CD4-positive, alpha-beta memory T cell (primary cell): ENCODE measurements around the gene PHLDB1. TPM values are rescaled to one million over a fixed set of nuclear protein-coding genes. Genes with fewer than 3 reads are reported as not detected.

Experiments
- CTCF ChIA-PET: fragments of 350-600 bp; sonication (Branson Sonifier 250); formaldehyde crosslinking; loops from one replicate; lab custom pipeline; 2021; ENCODE audit warnings: inconsistent platforms; ENCODE audit not compliant: partially characterized antibody; lab: Charles Lee
- POLR2A ChIA-PET: fragments of 350-600 bp; sonication (Branson Sonifier 250); formaldehyde crosslinking; loops from one replicate; lab custom pipeline; 2021; ENCODE audit not compliant: partially characterized antibody; lab: Charles Lee
- DNase-seq, 5 donors: peaks; one replicate each; pipeline versions ENCODE4 v3.0.0 to v3.0.0-alpha.2; 2020 to 2022; ENCODE audit warnings: mixed read lengths in 1 of 5
- H3K27ac ChIP-seq: one replicate; pipeline ENCODE4 v1.7.0; 2013; ENCODE audit warnings: low read depth, low read length
- H3K27me3 ChIP-seq: 2 replicates; pipeline ENCODE4 v1.7.0; 2013; ENCODE audit warnings: mild to moderate bottlenecking, low read length, moderate library complexity; ENCODE audit not compliant: insufficient read depth
- H3K36me3 ChIP-seq: 2 replicates; pipeline ENCODE4 v1.7.0; 2013; ENCODE audit warnings: mild to moderate bottlenecking, low read length, moderate library complexity; ENCODE audit not compliant: insufficient read depth
- H3K4me1 ChIP-seq: 2 replicates; pipeline ENCODE4 v1.7.0; 2013; ENCODE audit warnings: mild to moderate bottlenecking, low read length, moderate library complexity; ENCODE audit not compliant: insufficient read depth
- H3K4me3 ChIP-seq, 2 donors: one replicate each; pipeline ENCODE4 v1.7.0; 2013; ENCODE audit warnings: low read length in 2 of 2, mild to moderate bottlenecking in 1 of 2
- H3K9me3 ChIP-seq, 2 donors: one replicate each; pipeline ENCODE4 v1.7.0; 2013; ENCODE audit warnings: low read length in 2 of 2, control low read depth in 1 of 2; ENCODE audit not compliant: control insufficient read depth in 1 of 2
- H3K27ac Mint-ChIP-seq, 7 donors: one replicate each; pipeline ENCODE4 v1.8.0; 2020 to 2021; ENCODE audit warnings: mixed read lengths in 7 of 7, mild to moderate bottlenecking in 6 of 7, inconsistent platforms in 3 of 7, moderate library complexity in 3 of 7
- H3K27me3 Mint-ChIP-seq, 2 donors: one replicate each; pipeline ENCODE4 v1.8.0; 2020 to 2021; ENCODE audit warnings: mixed read lengths in 2 of 2
- H3K36me3 Mint-ChIP-seq, 2 donors: one replicate each; pipeline ENCODE4 v1.8.0; 2020 to 2021; ENCODE audit warnings: mixed read lengths in 2 of 2, inconsistent platforms in 1 of 2, mild to moderate bottlenecking in 1 of 2
- H3K4me1 Mint-ChIP-seq, 4 donors: one replicate each; pipeline ENCODE4 v1.8.0; 2020 to 2021; ENCODE audit warnings: mixed read lengths in 4 of 4, mild to moderate bottlenecking in 1 of 4
- H3K4me3 Mint-ChIP-seq, 8 donors: one replicate each; pipeline ENCODE4 v1.8.0; 2020 to 2021; ENCODE audit warnings: mixed read lengths in 8 of 8, mild to moderate bottlenecking in 7 of 8, moderate library complexity in 6 of 8, inconsistent platforms in 3 of 8
- H3K9me3 Mint-ChIP-seq, 8 donors: one replicate each; pipeline ENCODE4 v1.8.0; 2020 to 2021; ENCODE audit warnings: mixed read lengths in 8 of 8, mild to moderate bottlenecking in 5 of 8, inconsistent platforms in 3 of 8, moderate library complexity in 1 of 8
- intact Hi-C: fragments of 100-400 bp; cut with micrococcal nuclease; formaldehyde crosslinking; loops from one replicate; pipeline ENCODE4 v1.15.1; 2023
- microRNA-seq: library from miRNA; unstranded; fragments of <30 nt; microRNA quantifications from one replicate; pipeline ENCODE4 v1.2.0, GENCODE V29; 2021; ENCODE audit warnings: borderline replicate concordance, borderline number of aligned reads, borderline microRNAs expressed, mixed read lengths
- polyA plus RNA-seq, 2 donors: library from polyadenylated mRNA; unstranded; fragments of 300-500 nt; fragmentation: Illumina TruSeq; gene quantifications; one replicate each; pipeline ENCODE4 v1.2.3, GENCODE V29; 2021
- total RNA-seq, 2 experiments: library from RNA; stranded (reverse); gene quantifications; one replicate each; pipeline ENCODE4 v1.2.3, GENCODE V29; 2021

PHLDB1 gene
- total and polyA plus RNA-seq, 4 experiments from 2014 or later, result 0.34 to 3.9 (median 2.1) TPM

GRCh38 chr11:118705791-118706545 is 98.6 kb downstream of the PHLDB1 start:
- Mint-ChIP-seq H3K4me3 (peak overlapping the region in 6 of 8 donors; percentile 62 to 90 (median 78)), H3K9me3 (peaks cover 0 to 3% (median 0%) of the 10 kb centered on the region in 8 donors), H3K36me3 (no peaks in the 10 kb centered on the region), H3K27me3 (no peaks in the 10 kb centered on the region), H3K4me1 (peaks cover 24 to 41% (median 33%) of the 10 kb centered on the region in 4 donors), H3K27ac (peak overlapping the region; percentile 61 to 95 (median 89))
- intact Hi-C loops, result no loop called here
- Histone ChIP-seq H3K9me3 (no peaks in the 10 kb centered on the region), H3K4me3 (no peak overlapping the region), H3K27ac (no peak overlapping the region), H3K27me3 (no peaks in the 10 kb centered on the region), H3K36me3 (no peaks in the 10 kb centered on the region), H3K4me1 (peaks cover 42% of the 10 kb centered on the region)
- CTCF ChIA-PET, result interaction anchor here (1.1 to 1.7 kb wide), 7 partner anchors 11 to 224 kb away, joined by 3 to 28 read pairs (median 4); partner anchors contain the start of gene DDX6
- DNase-seq, result no peak
- POLR2A ChIA-PET, result interaction anchor here (1.2 to 2.9 kb wide), 14 partner anchors 12 to 312 kb away, joined by 3 to 72 read pairs (median 6); partner anchors contain the start of genes BCL9L, CENATAC, CXCR5 and DDX6

GRCh38 chr11:118706546-118706825 is 99.1 kb downstream of the PHLDB1 start:
- Mint-ChIP-seq H3K4me3 (no peak overlapping the region), H3K27me3 (no peaks in the 10 kb centered on the region), H3K4me1 (peaks cover 24 to 41% (median 33%) of the 10 kb centered on the region in 4 donors), H3K9me3 (peaks cover 0 to 3% (median 0%) of the 10 kb centered on the region in 8 donors), H3K36me3 (no peaks in the 10 kb centered on the region), H3K27ac (peak overlapping the region in 1 of 7 donors; percentile 17)
- no peak for DNase-seq
- Histone ChIP-seq H3K36me3 (no peaks in the 10 kb centered on the region), H3K27me3 (no peaks in the 10 kb centered on the region), H3K4me3 (no peak overlapping the region), H3K9me3 (no peaks in the 10 kb centered on the region), H3K27ac (no peak overlapping the region), H3K4me1 (peaks cover 41% of the 10 kb centered on the region)
- ChIA-PET CTCF (interaction anchor here (1.3 kb wide), 1 partner anchor 12 kb away, joined by 3 read pairs; no protein-coding TSS in a partner anchor), POLR2A (interaction anchor here (2.0 to 2.9 kb wide), 3 partner anchors 13 to 207 kb away, joined by 9 to 72 read pairs (median 39); partner anchors contain the start of gene DDX6)
- intact Hi-C loops, result no loop called here

Small RNA genes within 50 kb of the gene (microRNA-seq; reads per million reads assigned to microRNA genes)
- not detected for gene MIR6716

Other genes with a start within 250 kb of the PHLDB1 start
- gene UBE4A, start 248.0 kb upstream of the PHLDB1 start, total RNA-seq, result 10 to 100 TPM; 50.3 to 52.2 TPM
- gene UBE4A, start 248.0 kb upstream of the PHLDB1 start, polyA plus RNA-seq, result 10 to 100 TPM; 16.9 to 25.5 TPM
- 100 to 1,000 TPM; 158 to 161 TPM for gene ATP5MG, start 206.0 kb upstream of the PHLDB1 start, total RNA-seq
- 100 to 1,000 TPM; 595 to 704 TPM for gene ATP5MG, start 206.0 kb upstream of the PHLDB1 start, polyA plus RNA-seq
- gene KMT2A, start 171.1 kb upstream of the PHLDB1 start, total RNA-seq, result 100 to 1,000 TPM; 185 to 202 TPM
- gene KMT2A, start 171.1 kb upstream of the PHLDB1 start, polyA plus RNA-seq, result 10 to 100 TPM in 1 of 2 donors, 1 to 10 TPM in 1; 4.6 to 51.9 TPM
- 1 to 10 TPM; 1.1 to 1.2 TPM for gene TTC36, start 80.1 kb upstream of the PHLDB1 start, total RNA-seq
- under 1 TPM; 0.39 to 0.49 TPM for gene TTC36, start 80.1 kb upstream of the PHLDB1 start, polyA plus RNA-seq
- gene TMEM25, start 76.4 kb upstream of the PHLDB1 start, total RNA-seq, result 10 to 100 TPM; 19.5 to 20.0 TPM
- 10 to 100 TPM; 16.5 to 26.5 TPM for gene TMEM25, start 76.4 kb upstream of the PHLDB1 start, polyA plus RNA-seq
- gene IFT46, start 41.7 kb upstream of the PHLDB1 start, total RNA-seq, result 10 to 100 TPM; 12.1 to 14.9 TPM
- gene IFT46, start 41.7 kb upstream of the PHLDB1 start, polyA plus RNA-seq, result 1 to 10 TPM; 5.7 to 5.9 TPM
- gene ARCN1, start 35.2 kb upstream of the PHLDB1 start, total RNA-seq, result 100 to 1,000 TPM; 133 to 134 TPM
- 100 to 1,000 TPM; 157 to 168 TPM for gene ARCN1, start 35.2 kb upstream of the PHLDB1 start, polyA plus RNA-seq
- gene TREH, start 72.0 kb downstream of the PHLDB1 start, total RNA-seq, result not detected
- not detected for gene TREH, start 72.0 kb downstream of the PHLDB1 start, polyA plus RNA-seq
- gene DDX6, start 183.5 kb downstream of the PHLDB1 start, total RNA-seq, result 100 to 1,000 TPM; 299 to 304 TPM
- gene DDX6, start 183.5 kb downstream of the PHLDB1 start, polyA plus RNA-seq, result 10 to 100 TPM; 74.6 to 90.9 TPM